Measurements from ENCODE around the gene TRANK1.

DNA sequence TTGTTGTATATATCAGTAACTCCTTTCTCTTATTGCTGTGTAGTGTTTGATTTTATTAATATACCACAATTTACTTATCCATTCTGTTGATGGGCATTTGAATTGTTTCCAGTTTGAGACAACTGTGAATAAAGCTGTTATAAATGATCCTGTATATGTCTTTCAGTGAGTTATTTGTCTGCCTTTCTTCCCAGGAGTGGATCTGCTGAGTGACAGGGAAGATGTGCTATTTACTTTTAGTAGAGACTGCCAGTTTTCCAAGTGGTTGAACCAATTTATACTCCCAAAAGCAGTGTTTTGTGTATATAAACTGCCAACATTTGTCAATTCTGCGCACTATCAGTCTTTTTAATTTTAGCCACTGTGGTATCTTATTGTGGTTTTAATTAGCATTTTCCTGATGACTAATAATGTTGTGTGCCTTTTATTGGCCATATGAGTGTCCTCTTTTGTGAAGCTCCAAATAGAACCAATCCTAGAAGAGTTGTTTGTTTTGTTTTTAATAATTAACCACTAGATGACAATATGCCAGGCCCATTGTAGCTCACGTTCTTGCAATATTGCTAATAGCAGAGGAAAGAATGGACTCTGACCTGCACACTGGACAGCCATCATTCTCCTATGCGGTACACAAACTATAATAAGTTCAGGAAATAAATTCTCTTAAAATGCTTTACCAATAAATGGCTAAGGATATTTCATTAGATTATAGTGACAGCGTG, 25.3 kb downstream of the TRANK1 start:
- TF ChIP-seq, protein P1, sequence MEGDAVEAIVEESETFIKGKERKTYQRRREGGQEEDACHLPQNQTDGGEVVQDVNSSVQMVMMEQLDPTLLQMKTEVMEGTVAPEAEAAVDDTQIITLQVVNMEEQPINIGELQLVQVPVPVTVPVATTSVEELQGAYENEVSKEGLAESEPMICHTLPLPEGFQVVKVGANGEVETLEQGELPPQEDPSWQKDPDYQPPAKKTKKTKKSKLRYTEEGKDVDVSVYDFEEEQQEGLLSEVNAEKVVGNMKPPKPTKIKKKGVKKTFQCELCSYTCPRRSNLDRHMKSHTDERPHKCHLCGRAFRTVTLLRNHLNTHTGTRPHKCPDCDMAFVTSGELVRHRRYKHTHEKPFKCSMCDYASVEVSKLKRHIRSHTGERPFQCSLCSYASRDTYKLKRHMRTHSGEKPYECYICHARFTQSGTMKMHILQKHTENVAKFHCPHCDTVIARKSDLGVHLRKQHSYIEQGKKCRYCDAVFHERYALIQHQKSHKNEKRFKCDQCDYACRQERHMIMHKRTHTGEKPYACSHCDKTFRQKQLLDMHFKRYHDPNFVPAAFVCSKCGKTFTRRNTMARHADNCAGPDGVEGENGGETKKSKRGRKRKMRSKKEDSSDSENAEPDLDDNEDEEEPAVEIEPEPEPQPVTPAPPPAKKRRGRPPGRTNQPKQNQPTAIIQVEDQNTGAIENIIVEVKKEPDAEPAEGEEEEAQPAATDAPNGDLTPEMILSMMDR (IDR thresholded peaks at IDR 0.05 in 8 of 11, conservative IDR thresholded peaks at IDR 0.05 in 3 of 11), result no peak
- TF ChIP-seq POLR2A (IDR thresholded peaks at IDR 0.05) (no peak), POLR2AphosphoS5 (IDR thresholded peaks at IDR 0.05) (no peak)
